Lower lobe of right lung (tissue), 2 donors: ENCODE results near the gene OR1J2. TPM values are rescaled to one million over a fixed set of nuclear protein-coding genes. Genes with fewer than 3 reads are reported as not detected.
"Not testable (repeated sequence)": the region's sequence is repeated elsewhere in the genome, so short reads cannot be mapped to it uniquely, and the experiment has no call there.

Experiments used
- ATAC-seq, 2 donors: fragments of 200-7000 bp; cut with Tn5 transposase; one replicate each; pipeline ENCODE4 v1.9.1; 2020 to 2022; ENCODE audit warnings: mild to moderate bottlenecking in 2 of 2, moderate library complexity in 2 of 2
- DNase-seq: peaks from one replicate; pipeline ENCODE4 v3.0.0-alpha.2; 2020
- H3K27ac ChIP-seq: fragments of 200-600 bp; one replicate; pipeline ENCODE4 v1.8.0; 2022
- H3K27me3 ChIP-seq: fragments of 200-600 bp; one replicate; pipeline ENCODE4 v1.8.0; 2022; ENCODE audit warnings: low read depth
- H3K36me3 ChIP-seq: fragments of 200-600 bp; one replicate; pipeline ENCODE4 v1.8.0; 2022; ENCODE audit warnings: mild to moderate bottlenecking
- H3K4me1 ChIP-seq: fragments of 200-600 bp; one replicate; pipeline ENCODE4 v1.8.0; 2022
- H3K4me3 ChIP-seq: fragments of 200-600 bp; one replicate; pipeline ENCODE4 v1.8.0; 2022; ENCODE audit warnings: mild to moderate bottlenecking
- H3K9me3 ChIP-seq: fragments of 200-600 bp; one replicate; pipeline ENCODE4 v1.8.0; 2022
- intact Hi-C: fragments of 100-400 bp; cut with DNase I; formaldehyde crosslinking; loops from one replicate; pipeline ENCODE4 v1.11.0; 2022
- total RNA-seq: library from RNA; stranded (reverse); fragmentation: NEBNext Ultra II Directional; extraction: Animal tissue kit (Norgen Biotek cat#: 25700); gene quantifications from one replicate; pipeline ENCODE4 v1.2.1, GENCODE V29; 2021
- TF ChIP-seq, protein P1 (sequence below): fragments of 200-600 bp; IDR thresholded peaks from one replicate; pipeline ENCODE4 v1.8.0; 2022; ENCODE audit warnings: antibody characterized with exemption, mild to moderate bottlenecking
- donor health status: DM: no; HTN: yes; CAD: no; lungs with severe emphysema.

Gene OR1J2
- total RNA-seq, 1 donor from 2014 or later = not detected

DNA sequence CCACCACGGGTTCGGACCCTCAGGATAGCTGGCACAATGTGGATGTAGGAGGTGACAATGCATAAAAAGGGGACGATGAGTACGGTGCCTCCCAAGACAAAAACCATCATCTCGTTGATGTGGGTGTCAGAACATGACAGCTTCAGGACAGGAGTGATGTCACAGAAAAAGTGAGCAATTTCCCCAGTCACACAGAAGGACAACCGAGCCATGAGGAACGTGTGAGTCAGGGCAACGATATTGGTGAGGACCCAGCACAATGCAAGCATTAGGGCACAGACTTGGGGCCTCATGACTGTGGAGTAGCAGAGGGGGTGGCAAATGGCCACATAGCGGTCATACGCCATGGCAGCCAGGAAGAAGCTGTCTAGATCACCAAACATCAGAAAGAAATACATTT lies 16.0 kb downstream of the OR1J2 start:
- H3K9me3 ChIP-seq = no peaks in the 10 kb centered on the region
- H3K4me3 ChIP-seq = no peak overlapping the region
- TF ChIP-seq, protein P1, sequence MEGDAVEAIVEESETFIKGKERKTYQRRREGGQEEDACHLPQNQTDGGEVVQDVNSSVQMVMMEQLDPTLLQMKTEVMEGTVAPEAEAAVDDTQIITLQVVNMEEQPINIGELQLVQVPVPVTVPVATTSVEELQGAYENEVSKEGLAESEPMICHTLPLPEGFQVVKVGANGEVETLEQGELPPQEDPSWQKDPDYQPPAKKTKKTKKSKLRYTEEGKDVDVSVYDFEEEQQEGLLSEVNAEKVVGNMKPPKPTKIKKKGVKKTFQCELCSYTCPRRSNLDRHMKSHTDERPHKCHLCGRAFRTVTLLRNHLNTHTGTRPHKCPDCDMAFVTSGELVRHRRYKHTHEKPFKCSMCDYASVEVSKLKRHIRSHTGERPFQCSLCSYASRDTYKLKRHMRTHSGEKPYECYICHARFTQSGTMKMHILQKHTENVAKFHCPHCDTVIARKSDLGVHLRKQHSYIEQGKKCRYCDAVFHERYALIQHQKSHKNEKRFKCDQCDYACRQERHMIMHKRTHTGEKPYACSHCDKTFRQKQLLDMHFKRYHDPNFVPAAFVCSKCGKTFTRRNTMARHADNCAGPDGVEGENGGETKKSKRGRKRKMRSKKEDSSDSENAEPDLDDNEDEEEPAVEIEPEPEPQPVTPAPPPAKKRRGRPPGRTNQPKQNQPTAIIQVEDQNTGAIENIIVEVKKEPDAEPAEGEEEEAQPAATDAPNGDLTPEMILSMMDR = no peak
- DNase-seq (no peak), ATAC-seq (no peak)
- no peaks in the 10 kb centered on the region for H3K4me1 ChIP-seq
- no peaks in the 10 kb centered on the region for H3K27me3 ChIP-seq
- H3K27ac ChIP-seq = no peak overlapping the region
- no peaks in the 10 kb centered on the region for H3K36me3 ChIP-seq
- intact Hi-C loops = no loop called here

DNA sequence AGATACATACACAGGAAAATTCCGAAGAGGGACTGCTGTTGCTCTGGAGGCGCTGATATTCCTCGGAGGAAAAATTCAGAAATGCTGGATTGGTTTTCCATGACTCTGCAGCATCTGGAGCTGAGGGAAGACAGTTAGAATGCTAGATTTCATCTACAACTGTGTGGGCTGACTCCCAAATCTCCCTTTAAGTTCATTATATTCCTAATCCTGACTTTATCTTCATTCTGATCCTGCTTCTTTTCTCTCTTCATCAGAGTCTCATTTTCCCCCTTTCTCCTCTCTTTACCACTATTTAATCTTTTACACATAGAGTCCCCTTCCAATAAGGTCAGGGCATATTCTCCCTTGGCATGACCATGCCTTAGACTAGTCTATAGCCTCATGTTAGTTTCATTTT lies 16.6 kb downstream of the OR1J2 start, which contains the start of gene OR1N1:
Gene OR1N1 (minus strand): TSS at position 101 of the 400 bp plus-strand sequence. CDS start 0 bp downstream, at position 101.
- H3K9me3 ChIP-seq = no peaks in the 10 kb centered on the region
- intact Hi-C loops = no loop called here
- H3K27me3 ChIP-seq = no peaks in the 10 kb centered on the region
- no peak within 1 kb of the TSS for H3K27ac ChIP-seq
- TF ChIP-seq, protein P1 = no peak
- H3K4me3 ChIP-seq = no peak within 1 kb of the TSS
- no peaks in the 10 kb centered on the region for H3K4me1 ChIP-seq
- ATAC-seq = no peak
- no peaks in the 10 kb centered on the region for H3K36me3 ChIP-seq
- DNase-seq = no peak

DNA sequence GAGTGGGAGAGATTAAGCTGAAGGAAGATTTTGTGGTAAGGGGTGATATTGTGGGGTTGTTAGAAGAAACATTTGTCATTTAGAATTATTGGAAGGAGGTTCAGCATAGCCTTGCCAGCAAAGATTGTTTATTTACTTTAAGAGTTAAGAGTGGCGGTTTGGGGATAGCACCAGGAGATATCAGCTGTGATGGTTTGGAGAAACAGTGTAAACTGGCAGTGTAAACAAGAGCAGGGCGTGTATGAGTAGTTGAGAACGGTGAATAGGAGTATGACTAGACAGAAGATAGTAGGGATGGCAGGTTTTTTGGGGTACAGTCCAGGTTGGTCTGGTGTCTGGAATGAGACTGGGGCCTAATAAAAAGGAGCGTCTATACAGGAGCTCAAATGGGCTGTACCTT lies 20.6 kb downstream of the OR1J2 start:
- H3K27me3 ChIP-seq, H3K36me3 ChIP-seq, H3K4me3 ChIP-seq, DNase-seq, H3K27ac ChIP-seq, H3K4me1 ChIP-seq, H3K9me3 ChIP-seq, intact Hi-C loops, ATAC-seq: not testable (repeated sequence)

DNA sequence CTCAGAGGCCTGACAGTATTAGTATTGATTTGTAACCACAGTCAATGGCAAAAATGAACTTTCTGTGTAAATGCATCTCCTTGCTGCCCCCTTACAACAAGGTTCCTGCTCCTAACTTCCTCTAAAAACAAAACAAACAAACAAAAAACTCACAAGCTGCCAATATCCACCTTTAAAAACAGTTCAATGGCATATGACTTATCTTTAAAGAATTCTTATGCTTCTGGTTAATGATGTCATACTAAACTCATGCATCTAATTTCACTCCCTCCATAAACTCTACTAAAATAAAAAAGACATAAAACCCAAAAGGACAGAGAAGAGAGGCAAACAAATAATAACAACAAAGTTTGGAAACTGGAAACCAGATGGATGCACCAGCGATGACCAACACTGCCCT lies 25.5 kb downstream of the OR1J2 start:
- Histone ChIP-seq H3K9me3 (no peaks in the 10 kb centered on the region), H3K4me3 (no peak overlapping the region), H3K27me3 (no peaks in the 10 kb centered on the region), H3K27ac (no peak overlapping the region), H3K4me1 (no peaks in the 10 kb centered on the region), H3K36me3 (no peaks in the 10 kb centered on the region)
- DNase-seq (no peak), ATAC-seq (no peak)
- intact Hi-C loops = no loop called here
- TF ChIP-seq, protein P1 = no peak

DNA sequence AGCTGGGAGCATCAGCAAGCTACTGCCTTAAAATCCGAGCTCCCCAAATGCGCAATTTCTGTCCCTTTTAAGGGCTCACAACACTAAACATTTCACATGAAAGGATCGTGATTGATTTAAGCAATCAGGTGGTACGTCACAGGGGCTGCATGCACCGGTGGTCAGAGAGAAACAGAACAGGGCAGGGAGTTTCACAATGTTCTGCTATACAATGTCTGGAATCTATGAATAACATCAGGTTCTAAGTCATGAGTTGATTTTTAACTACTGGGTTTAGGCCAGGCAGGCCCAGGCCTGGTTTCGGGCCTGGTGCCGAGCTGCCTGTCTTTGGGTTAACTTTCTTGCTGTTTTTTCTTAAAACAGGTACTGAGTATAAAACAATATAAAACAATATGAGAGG lies 26.5 kb downstream of the OR1J2 start:
- H3K9me3 ChIP-seq, H3K4me3 ChIP-seq, H3K36me3 ChIP-seq, ATAC-seq, H3K27ac ChIP-seq, H3K27me3 ChIP-seq, intact Hi-C loops, DNase-seq, H3K4me1 ChIP-seq: not testable (repeated sequence)

DNA sequence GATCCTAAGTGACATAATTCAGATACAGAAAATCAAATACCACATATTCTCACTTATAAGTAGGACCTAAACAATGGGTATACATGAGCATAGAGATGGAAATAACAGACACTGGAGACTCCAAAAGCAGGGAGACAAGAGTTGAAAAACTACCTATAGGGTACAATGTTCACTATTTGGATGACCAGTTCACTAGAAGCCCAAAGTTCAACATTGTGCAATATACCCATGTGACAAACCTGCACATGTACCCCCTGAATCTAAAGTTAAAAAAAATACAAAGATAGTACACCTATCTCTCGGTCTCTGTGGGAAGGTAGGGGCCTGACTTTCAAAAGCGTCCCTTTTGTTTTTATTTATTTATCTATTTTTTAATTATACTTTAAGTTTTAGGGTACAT lies 28.2 kb downstream of the OR1J2 start:
- H3K4me1 ChIP-seq = no peaks in the 10 kb centered on the region
- intact Hi-C loops = no loop called here
- ATAC-seq = no peak

More for the DNA sequence above, 28.2 kb downstream of the OR1J2 start:
- H3K9me3 ChIP-seq = no peaks in the 10 kb centered on the region
- no peak for DNase-seq
- no peaks in the 10 kb centered on the region for H3K36me3 ChIP-seq
- TF ChIP-seq, protein P1 = no peak
- H3K27ac ChIP-seq = no peak overlapping the region
- H3K4me3 ChIP-seq = no peak overlapping the region
- H3K27me3 ChIP-seq = no peaks in the 10 kb centered on the region
